HG02943 (cell line): ENCODE results near the gene PCDHA8.
"Not testable (repeated sequence)": the region's sequence is repeated elsewhere in the genome, so short reads cannot be mapped to it uniquely, and the experiment has no call there.

Experiments
- ATAC-seq: cut with Tn5 transposase; IDR thresholded peaks from one replicate; pipeline ENCODE4 v1.9.1; 2021; ENCODE audit warnings: mild to moderate bottlenecking, low read depth, moderate library complexity; ENCODE audit not compliant: unreplicated experiment

PCDHA8 gene

GRCh38 chr5:140840978-140841962 lies at the start of gene PCDHA8:
Gene PCDHA8, plus strand, starts transcription at chr5:140841187. Its CDS starts 135 bp downstream, at chr5:140841322.
- ATAC-seq: no peak

GRCh38 chr5:140794595-140795258 lies 46.3 kb upstream of the PCDHA8 start, which contains the start of gene PCDHA2:
Gene PCDHA2, plus strand, starts transcription at chr5:140794852.
- no peak for ATAC-seq

- ATAC-seq: no peak
Measured at GRCh38 chr5:140795259-140795641, 45.7 kb upstream of the PCDHA8 start.

GRCh38 chr5:140796072-140796717 lies 44.8 kb upstream of the PCDHA8 start:
- ATAC-seq: not testable (repeated sequence)

- no peak for ATAC-seq
Measured at GRCh38 chr5:140796718-140797095, 44.3 kb upstream of the PCDHA8 start.

DNA sequence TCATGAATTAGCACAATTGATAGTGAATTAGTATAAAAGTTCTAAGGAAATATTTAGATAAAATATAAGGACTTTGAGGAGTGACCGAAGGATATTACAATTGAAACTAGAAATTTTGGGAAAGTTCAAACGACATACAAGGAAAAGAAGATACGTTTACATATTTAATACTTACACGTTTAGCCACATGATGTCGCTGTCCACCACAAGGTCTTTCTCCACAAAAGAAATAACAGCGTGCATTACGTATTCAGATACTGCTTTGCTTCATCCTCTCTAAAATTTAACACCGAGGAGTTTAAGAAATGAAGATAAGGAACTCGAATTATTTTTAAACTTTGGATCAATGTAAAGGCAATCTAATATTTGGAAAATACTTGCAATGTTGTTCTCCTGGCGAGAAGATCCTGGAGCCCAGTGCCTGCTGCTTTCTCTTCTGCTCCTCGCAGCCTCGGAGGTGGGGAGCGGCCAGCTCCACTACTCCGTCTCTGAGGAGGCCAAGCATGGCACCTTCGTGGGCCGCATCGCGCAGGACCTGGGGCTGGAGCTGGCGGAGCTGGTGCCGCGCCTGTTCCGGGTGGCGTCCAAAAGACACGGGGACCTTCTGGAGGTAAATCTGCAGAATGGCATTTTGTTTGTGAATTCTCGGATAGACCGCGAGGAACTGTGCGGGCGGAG lies 40.0 kb upstream of the PCDHA8 start, which contains the start of gene PCDHA3:
TSS of gene PCDHA3 (plus strand) at position 242 of the 678 bp plus-strand sequence.
- no peak for ATAC-seq

DNA sequence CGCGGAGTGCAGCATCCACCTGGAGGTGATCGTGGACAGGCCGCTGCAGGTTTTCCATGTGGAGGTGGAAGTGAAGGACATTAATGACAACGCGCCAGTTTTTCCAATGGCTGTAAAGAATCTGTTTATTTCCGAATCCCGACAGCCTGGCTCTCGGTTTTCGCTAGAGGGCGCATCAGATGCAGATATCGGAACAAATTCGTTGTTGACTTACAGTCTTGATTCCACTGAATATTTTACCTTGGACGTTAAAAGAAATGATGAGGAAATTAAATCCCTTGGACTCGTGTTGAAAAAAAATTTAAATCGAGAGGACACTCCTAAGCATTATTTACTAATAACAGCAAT lies 39.5 kb upstream of the PCDHA8 start:
- no peak for ATAC-seq

DNA sequence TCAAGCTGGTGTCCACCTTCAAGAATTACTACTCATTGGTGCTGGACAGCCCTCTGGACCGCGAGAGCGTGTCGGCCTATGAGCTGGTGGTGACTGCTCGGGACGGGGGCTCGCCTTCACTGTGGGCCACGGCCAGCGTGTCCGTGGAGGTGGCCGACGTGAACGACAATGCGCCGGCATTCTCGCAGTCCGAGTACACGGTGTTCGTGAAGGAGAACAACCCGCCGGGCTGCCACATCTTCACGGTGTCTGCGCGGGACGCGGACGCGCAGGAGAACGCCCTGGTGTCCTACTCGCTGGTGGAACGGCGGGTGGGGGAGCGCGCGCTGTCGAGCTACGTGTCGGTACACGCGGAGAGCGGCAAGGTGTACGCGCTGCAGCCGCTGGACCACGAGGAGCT lies 38.6 kb upstream of the PCDHA8 start:
- not testable (repeated sequence) for ATAC-seq

DNA sequence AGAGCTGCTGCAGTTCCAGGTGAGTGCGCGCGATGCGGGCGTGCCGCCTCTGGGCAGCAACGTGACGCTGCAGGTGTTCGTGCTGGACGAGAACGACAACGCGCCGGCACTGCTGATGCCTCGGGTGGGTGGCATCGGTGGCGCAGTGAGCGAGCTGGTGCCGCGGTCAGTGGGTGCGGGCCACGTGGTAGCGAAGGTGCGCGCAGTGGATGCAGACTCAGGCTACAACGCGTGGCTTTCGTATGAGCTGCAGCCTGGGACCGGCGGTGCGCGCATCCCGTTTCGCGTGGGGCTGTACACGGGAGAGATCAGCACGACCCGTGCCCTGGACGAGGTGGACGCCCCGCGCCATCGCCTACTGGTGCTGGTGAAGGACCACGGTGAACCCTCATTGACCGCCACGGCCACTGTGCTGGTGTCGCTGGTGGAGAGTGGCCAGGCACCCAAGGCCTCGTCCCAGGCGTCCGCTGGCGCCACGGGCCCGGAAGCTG lies 38.2 kb upstream of the PCDHA8 start:
- no peak for ATAC-seq

GRCh38 chr5:140806834-140807775 lies 33.9 kb upstream of the PCDHA8 start, which contains the start of gene PCDHA4:
Gene PCDHA4, plus strand, starts transcription at chr5:140807068.
- ATAC-seq: no peak

DNA sequence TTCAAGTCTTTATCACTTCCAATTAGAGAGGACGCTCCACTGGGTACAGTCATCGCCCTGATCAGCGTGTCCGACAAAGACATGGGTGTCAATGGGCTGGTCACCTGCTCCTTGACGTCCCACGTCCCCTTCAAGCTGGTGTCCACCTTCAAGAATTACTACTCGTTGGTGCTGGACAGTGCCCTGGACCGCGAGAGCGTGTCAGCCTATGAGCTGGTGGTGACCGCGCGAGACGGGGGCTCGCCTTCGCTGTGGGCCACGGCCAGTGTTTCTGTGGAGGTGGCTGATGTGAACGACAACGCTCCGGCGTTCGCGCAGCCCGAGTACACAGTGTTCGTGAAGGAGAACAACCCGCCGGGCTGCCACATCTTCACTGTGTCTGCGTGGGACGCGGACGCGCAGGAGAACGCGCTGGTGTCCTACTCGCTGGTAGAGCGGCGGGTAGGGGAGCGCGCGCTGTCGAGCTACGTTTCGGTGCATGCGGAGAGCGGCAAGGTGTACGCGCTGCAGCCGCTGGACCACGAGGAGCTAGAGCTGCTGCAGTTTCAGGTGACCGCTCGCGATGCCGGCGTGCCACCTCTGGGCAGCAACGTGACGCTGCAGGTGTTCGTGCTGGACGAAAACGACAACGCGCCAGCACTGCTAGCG lies 32.6 kb upstream of the PCDHA8 start:
- ATAC-seq: not testable (repeated sequence)

- ATAC-seq: no peak
Measured at GRCh38 chr5:140808889-140809291, 32.1 kb upstream of the PCDHA8 start.

- no peak for ATAC-seq
Measured at GRCh38 chr5:140821375-140822280, 19.4 kb upstream of the PCDHA8 start, which contains the start of gene PCDHA5. Gene PCDHA5, plus strand, starts transcription at chr5:140821613.

DNA sequence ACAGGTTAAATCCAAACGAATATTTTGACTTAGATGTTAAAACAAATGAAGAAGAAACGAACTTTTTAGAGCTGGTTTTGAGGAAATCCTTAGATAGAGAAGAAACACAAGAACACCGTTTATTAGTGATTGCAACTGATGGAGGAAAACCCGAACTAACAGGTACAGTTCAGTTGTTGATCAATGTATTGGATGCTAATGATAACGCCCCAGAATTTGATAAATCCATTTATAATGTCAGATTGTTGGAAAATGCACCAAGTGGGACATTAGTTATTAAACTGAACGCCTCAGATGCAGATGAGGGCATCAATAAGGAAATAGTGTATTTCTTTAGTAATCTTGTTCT lies 18.7 kb upstream of the PCDHA8 start:
- no peak for ATAC-seq

GRCh38 chr5:140822969-140823368 lies 18.0 kb upstream of the PCDHA8 start:
- ATAC-seq: not testable (repeated sequence)

GRCh38 chr5:140823475-140823874 lies 17.5 kb upstream of the PCDHA8 start:
- ATAC-seq: no peak

DNA sequence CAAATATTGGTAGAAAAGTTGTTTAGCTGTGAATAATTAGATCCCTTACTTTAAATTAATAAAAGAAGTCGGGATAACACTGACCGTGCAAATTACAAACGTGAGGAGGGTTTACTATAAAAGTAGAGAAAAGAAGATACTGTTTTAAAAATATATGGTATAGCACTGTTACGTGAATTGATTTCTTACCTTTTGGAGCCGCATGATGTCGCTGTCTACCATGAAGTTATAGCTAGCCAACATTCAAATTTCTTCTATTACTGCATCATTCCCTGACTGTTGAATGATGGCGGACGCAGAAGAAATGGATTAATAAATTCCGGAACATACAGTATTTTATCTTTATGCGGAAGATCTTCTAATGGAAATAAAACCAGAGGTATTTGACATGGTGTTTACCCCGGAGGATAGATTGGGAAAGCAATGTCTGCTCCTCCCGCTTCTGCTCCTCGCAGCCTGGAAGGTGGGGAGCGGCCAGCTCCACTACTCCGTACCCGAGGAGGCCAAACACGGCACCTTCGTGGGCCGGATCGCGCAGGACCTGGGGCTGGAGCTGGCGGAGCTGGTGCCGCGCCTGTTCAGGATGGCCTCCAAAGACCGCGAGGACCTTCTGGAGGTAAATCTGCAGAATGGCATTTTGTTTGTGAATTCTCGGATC lies 13.2 kb upstream of the PCDHA8 start, which contains the start of gene PCDHA6:
TSS of gene PCDHA6 (plus strand) at position 257 of the 658 bp plus-strand sequence. CDS start at position 389, 132 bp downstream.
- ATAC-seq: no peak
